HG03066 (cell line): ENCODE data around the gene GABRR2.
"Not testable (repeated sequence)": the region's sequence is repeated elsewhere in the genome, so short reads cannot be mapped to it uniquely, and the experiment has no call there.

Experiments
- ATAC-seq: cut with Tn5 transposase; IDR thresholded peaks from one replicate; pipeline ENCODE4 v1.9.1; 2021; ENCODE audit warnings: low read depth; ENCODE audit not compliant: unreplicated experiment

Gene GABRR2

DNA sequence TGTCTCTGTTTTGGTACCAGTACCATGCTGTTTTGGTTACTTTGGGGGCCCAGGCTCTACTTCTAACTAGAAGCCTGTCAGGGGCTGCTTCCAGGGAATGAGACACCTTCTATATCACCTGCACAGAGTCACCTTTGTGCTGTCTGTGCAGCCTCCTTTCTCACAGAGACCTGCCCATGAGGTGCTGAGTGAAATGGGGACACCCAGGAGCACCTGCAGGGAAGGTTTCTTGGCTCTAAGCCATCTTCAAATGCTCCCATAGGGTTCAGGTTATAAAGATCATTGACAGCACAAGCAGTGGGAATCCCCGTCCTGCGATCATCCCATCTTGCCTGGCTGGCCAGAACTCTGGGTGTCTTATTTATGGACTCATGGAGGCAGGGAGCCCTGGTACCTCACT lies 19.1 kb downstream of the GABRR2 start:
- ATAC-seq = no peak

DNA sequence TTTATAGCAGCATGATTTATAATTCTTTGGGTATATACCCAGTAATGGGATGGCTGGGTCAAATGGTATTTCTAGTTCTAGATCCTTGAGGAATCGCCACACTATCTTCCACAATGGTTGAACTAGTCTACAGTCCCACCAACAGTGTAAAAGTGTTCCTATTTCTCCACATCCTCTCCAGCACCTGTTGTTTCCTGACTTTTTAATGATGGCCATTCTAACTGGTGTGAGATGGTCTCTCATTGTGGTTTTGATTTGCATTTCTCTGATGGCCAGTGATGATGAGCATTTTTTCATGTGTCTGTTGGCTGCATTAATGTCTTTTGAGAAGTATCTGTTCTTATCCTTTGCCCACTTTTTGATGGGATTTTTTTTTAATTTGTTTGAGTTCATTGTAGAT lies 20.0 kb downstream of the GABRR2 start:
- ATAC-seq = not testable (repeated sequence)

GRCh38 chr6:89291256-89291819 lies 23.8 kb downstream of the GABRR2 start:
- no peak for ATAC-seq

DNA sequence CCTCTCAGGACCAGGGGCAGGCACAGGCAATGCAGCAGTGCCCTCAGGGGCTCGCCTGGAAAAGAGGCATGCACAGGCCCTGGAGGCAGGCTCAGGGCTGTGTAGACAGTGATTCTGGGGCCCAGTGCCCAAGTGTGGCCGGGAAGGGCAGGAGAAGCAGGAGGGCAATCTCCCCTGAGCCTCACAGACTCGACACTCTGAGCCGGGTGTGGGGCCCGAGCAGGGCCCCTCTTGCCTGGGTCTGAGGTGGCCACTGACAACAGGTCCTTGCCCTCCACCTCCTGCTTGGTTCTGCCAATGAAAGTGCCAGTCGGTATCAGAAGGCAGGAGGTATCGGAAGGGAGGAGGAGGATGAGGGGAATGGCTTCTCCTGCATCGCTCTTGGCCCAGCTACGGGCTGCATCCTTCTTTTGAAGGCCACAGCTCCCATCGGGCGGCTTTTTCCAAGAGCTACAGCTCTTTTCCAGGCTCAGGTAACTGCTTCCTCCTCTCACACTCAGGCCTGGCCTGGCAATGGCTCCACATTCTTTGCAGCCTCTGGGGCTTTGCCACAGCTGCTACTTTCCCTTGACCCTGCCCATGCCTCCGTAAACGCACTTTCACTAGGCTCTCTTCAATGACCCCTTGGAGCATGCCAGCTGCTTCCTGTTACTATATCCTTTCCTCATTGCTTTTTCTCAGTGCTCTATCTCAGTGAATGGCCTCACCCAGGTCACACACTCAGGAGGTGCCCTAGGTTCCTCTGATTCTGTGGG lies 24.5 kb downstream of the GABRR2 start:
- no peak for ATAC-seq

DNA sequence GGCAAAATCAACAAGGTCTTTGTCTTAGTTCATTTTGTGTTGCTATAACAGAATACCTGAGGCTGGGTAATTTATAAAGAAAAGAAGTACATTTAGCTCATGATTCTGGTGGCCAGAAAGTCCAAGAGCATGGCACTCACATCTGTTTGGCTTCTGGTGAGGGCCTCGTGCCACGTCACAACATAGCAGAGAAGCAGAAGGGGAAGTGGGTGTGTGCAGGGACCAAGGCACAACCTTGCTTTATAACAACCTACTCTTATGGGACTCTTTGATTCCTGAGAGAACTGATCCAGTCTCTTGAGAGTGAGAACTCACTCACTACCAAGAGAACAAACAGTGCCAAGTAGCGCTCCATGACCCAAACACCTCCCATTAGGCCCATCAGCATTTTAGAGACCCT lies 25.4 kb downstream of the GABRR2 start:
- no peak for ATAC-seq

- no peak for ATAC-seq
Observed at GRCh38 chr6:89287351-89288028, 27.6 kb downstream of the GABRR2 start.

DNA sequence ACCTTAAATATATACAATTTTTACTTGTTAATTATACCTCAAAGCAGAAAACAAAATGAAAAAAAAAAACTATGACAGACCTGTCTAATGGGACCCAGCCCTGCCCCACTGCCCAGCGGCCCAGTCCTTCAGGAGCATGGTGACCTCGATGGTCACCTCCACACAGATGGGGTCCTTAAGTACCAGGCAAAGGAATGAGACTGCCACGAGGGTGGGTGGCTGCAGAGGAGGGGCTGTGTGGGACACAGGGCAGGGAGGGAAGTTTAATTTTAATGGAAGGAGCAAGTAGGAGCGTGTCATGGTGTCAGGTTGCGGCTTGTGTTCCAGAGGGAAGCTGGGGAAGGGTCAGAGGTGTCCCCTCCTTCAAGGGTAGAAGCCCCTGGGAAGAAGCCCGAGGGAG lies 28.6 kb downstream of the GABRR2 start:
- no peak for ATAC-seq

DNA sequence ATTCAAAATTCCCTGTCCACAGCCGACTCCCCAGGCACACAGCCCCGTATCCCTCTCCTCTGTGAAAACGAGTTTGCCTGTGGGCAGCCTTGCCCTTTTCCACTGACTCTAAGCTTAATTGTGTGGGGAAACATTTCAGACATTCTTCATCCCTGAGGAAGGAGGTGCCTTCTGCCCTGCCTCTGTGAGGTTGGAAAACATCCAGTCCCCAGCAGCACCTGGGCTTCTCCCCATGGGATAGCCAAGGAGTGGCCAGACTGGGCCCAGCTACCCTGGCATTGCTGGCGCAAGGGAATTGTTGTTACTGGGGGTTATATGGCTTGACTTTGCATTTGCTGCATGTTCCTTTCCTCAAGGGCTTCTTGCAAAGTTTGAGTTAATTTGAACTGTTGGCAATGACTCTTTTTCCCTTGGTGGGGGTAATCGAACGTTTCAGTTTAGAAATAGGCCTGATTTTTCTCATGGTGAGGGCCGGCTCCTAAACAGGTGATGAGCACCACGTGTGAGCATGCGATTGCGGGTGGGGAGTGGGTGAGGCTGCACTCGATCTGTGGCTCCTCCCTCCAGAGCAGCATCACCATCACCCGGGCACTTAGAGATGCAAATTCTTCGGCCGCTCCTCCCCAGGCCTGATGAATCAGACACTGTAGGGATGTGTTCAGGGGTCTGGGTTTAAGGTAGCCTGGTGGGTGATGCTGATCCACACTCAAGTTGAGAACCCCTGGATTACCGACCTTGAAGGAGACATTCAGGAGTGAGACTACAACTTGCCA lies 29.9 kb downstream of the GABRR2 start:
- ATAC-seq = no peak

- ATAC-seq = no peak
Observed at GRCh38 chr6:89284081-89284480, 31.0 kb downstream of the GABRR2 start.

GRCh38 chr6:89282749-89283148 lies 32.4 kb downstream of the GABRR2 start:
- ATAC-seq = no peak

DNA sequence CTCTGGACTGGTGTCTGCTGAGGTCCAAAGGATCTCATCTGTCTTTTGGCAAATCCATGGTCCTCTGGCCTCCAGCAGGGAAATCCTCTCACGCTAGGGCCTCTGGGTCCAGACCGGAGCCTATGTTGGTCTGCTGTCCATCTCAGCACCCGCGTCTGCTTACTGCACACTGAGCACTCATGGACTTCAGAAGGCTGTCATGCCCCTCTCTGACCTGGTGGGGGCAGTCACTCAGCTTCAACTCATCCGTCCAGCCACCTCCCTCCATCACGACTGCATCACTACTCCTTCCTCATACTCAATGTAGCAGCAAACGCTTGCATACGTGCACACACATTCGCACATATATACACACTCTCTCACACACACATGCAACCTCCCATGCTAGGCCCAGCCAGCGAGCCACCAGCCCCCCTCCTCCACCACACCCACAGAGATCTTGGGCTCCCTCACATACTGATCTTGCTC lies 33.3 kb downstream of the GABRR2 start:
- peak; percentile 96 for ATAC-seq

DNA sequence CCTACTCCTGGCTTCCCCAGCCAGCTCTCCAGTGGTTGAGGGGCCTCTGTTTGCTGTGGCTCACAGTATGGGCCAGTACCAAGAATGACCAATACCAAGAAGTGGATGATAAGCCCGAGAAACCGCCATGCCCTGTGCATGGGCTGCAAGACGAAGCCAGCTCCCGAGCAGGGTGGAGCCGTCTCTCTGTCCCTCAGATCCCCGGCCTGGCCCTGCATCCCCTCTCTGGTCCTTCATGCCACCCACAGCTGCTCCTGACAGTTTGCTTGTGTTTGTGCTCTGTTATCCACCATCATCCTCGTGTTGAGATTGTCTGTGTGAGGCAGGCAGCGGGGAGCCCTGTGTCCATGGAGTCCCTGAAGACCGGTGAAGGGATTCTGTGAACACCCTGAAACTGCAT lies 36.1 kb downstream of the GABRR2 start:
- no peak for ATAC-seq

- no peak for ATAC-seq
Observed at GRCh38 chr6:89275900-89276299, 39.2 kb downstream of the GABRR2 start.

- ATAC-seq = no peak
Observed at GRCh38 chr6:89273816-89274215, 41.3 kb downstream of the GABRR2 start.

- no peak for ATAC-seq
Observed at GRCh38 chr6:89272596-89272995, 42.5 kb downstream of the GABRR2 start.

DNA sequence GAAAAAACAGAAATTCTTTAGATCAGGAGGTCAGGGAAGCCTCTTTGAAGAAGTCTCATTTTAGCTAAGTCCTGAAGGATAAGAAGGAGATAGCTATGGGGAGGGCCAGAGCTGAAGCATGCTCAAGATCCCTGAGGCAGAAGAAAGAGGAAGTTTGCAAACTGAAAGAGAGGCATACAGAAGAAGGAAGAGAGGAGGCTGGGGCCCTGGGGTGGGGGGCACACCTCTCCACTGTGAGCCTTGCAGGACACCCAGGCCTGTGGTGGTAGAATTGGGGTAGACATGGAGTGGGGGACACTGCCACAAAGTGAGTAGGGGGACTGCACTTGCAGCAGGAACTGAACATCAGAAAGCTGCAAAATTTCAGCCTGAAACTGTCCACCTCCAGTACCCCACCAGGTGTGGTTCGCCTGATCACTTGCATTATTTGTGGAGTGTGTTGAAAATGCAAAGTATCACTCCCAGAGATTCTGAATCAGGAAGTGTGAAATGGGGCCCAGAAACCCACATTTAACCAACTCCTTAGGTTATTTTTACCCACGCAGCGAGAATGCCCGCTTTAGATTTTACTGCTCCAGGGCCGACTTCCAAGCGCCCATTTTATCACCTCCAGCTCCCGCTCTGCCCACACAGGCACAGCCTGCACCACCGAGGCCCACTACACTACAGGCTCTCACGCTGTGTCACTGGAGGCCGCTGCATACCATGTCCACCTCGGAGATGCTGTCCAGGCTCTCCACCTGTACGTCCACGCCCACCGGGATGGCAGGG lies 44.0 kb downstream of the GABRR2 start:
- peak; percentile 66 for ATAC-seq

DNA sequence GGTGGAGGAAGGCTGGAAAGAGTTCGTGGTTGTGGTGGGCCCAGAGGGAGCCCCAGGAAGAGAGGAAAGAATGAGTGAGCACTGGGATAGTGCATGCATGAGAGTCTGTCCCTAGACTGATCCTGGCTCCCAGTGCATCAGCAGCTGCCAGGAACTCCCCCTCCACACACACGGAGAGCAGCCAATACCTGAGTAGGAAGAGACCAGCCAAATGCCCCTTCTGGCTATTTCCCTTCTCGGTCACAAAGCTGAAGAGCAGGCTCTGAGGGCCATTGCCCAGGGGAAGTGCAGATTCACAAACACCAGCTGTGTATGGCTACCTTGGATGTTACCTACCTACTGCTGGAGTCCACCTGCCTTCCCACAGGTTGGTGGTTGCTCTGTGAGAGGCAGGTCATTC lies 45.1 kb downstream of the GABRR2 start:
- no peak for ATAC-seq

DNA sequence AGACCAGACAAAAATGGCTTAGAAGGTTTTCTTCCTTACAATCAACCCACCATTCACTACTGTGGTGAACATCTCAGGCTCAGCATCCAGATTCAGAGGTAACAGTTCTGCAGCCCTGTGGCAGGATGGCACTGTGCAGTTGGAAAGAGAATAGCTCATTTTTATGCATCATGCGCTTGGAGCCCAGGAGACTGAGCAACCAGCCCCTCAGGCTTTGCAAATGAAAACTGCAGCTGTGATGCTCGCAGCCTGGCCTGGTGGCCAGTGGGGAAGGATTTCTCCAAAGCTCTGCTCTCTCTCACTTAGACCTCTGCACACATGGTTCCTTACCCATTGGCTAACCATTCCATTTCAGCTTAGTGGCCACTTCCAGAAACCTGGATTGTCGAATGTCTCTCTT lies 45.8 kb downstream of the GABRR2 start:
- no peak for ATAC-seq

GRCh38 chr6:89268776-89269175 lies 46.3 kb downstream of the GABRR2 start:
- no peak for ATAC-seq

DNA sequence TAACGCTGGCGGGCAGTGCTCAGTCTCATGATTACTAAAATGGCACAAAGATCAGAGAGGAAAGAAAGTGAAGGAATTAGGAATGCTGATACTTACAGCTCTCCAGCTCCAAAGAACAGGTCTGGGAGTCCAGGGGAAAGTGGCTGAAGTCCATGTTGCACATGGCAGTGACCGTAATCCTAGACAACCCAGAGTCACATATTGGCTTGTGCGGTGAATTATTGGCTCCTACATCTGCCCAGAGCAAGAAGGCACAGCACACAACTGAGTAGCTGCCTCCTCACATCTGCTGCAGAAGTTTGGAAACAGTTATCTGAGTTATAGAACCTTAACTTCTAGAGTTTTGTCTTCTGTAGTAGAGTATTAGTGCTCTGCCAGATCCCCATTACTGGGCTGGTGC lies 47.2 kb downstream of the GABRR2 start:
- ATAC-seq = no peak
